D341Med (cell line): Measurements from ENCODE around the gene PRR12.

Source experiments
- DNase-seq: peaks from one replicate; pipeline ENCODE4 v3.0.0; 2012; ENCODE audit warnings: low spot score

PRR12 gene

GRCh38 chr19:49590971-49591730 lies at the start of gene PRR12:
PRR12 (plus strand) TSS chr19:49591182; CDS start chr19:49591655, 473 bp downstream.
- peak; percentile 87 for DNase-seq

DNA sequence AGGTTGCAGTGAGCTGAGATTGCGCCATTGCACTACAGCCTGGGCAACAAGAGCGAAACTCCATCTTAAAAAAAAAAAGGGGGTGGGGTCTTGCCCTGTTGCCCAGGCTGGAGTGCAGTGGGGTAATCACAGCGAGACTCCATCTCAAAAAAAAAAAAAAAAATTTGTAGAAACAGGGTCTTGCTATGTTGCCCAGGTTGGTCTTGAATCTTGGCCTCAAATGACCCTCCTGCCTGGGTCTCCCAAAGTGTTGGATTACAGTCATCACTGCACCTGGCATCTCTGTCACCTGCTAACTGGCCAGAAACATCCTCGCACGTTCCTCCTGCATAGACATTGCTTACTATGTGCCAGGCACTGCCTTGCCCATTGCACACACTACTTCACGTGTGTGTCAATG lies 49.1 kb upstream of the PRR12 start:
- no peak for DNase-seq

- DNase-seq = peak; percentile 22
Observed at GRCh38 chr19:49542446-49542845, 48.5 kb upstream of the PRR12 start.

DNA sequence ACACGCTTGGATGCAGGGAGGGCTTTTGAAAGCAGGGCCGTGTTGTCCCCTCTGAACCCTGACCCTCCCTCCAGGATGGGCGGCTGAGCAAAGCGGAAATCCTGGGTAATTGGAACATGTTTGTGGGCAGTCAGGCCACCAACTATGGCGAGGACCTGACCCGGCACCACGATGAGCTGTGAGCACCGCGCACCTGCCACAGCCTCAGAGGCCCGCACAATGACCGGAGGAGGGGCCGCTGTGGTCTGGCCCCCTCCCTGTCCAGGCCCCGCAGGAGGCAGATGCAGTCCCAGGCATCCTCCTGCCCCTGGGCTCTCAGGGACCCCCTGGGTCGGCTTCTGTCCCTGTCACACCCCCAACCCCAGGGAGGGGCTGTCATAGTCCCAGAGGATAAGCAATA lies 48.0 kb upstream of the PRR12 start:
- peak; percentile 24 for DNase-seq

GRCh38 chr19:49544154-49544553 lies 46.8 kb upstream of the PRR12 start:
- DNase-seq = peak; percentile 17

DNA sequence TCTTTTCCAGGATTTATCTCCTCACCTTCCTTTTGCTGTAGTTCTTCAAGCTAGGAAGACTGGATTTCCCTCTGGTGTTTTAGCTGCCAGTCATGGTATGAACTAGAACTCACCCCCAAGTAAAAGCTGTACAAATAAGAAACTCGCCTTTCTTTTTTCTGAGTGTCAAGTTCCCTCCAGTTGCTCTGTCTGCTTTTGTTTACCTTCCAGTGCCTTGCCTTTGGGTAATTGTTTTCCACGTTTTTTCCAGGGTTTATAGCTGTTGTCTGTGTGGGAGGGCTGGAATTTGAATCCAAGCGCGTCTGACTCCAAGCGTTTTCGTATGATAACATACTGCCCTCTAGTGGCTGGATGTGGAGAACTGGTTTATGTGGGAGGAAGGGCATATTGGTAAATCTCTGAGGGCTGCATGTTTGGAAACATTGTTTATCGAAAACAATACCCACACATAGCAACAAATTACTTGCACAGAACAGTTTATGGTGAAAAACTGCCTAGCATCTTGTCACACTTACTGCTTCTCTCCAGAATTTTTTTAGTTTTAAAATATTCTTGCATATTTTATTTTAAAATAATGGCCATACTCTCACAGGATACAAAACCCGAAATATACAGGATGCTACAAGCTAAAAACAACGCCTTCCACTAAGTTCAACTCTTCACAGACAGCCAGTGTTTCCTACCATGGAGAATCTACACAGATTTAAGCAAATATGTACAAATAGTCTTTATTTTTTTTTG lies 44.0 kb upstream of the PRR12 start:
- DNase-seq = peak; percentile 80

GRCh38 chr19:49549045-49549444 lies 41.9 kb upstream of the PRR12 start:
- DNase-seq = no peak

GRCh38 chr19:49551531-49551930 lies 39.5 kb upstream of the PRR12 start:
- no peak for DNase-seq

- DNase-seq = no peak
Observed at GRCh38 chr19:49552749-49553148, 38.2 kb upstream of the PRR12 start.

DNA sequence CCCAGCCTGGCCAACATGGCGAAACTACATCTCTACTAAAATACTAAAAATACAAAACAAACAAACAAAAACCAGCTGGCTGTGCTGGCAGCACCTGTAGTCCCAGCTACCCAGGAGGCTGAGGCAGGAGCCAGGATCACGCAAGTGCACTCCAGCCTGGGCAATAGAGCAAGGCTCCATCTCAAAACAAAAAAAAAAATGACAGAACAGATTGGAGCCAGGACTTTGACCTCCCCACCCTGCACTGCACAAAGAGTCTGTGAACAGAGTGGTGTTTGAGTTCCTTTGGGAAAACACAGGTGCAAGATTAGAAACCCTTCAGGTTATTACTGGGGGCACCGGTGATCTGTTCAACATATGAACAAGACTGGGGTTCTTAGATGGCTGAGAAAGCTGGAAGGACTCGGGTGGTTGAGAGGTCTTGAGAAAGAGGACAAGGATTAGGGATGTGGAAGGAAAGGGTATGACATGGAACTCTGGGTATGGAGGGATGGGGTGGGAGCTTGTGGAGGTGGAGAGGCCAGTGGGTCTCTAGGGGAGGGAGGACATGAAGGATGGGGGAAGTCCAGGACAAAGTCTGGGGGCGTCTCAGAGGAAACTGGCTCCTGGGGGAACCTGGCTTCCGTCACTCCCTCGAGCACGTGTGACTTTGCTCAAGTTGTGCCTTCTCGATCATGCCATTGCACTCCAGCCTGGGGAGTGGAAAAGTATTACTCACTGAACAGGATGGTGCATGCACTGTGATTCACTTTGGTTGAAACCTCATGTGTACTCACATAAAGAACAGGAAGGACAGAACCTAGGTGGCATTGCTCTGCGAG lies 37.3 kb upstream of the PRR12 start:
- peak; percentile 8 for DNase-seq

- peak; percentile 10 for DNase-seq
Observed at GRCh38 chr19:49554701-49555181, 36.2 kb upstream of the PRR12 start.

GRCh38 chr19:49555600-49556411 lies 35.2 kb upstream of the PRR12 start:
- peak; percentile 78 for DNase-seq

- DNase-seq = peak; percentile 36
Observed at GRCh38 chr19:49556412-49557398, 34.3 kb upstream of the PRR12 start.

DNA sequence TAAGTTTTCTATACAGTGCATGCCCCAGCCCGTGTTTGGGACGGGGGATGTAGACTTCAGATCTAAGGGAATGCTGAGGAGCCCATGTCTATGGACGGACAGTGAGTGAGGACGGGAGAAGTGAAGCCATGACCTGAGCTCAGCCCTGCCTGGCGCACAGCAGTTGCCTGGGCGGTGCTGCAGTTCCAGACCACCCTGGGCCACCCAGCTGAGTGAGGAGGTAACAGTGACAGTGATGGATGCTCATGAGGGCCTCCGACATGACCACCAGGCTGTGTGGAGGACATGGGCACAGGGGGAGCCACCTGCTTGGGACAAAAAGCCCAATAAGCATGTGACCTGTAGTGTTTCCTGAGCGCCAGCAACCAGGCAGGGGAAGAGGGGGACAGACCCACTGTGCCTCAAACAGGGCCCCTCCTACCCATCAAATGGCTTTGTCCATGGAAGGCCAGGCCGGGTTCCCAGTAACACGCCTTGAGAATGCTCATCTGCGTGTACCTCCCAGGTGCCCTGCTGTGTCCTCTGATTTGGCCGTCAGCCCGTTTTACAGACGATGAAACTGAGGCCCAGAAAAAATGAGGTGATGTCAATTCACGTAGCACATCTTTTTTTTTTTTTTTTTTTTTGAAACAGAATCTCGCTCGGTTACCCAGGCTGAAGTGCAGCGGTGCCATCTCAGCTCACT lies 33.2 kb upstream of the PRR12 start:
- peak; percentile 21 for DNase-seq

DNA sequence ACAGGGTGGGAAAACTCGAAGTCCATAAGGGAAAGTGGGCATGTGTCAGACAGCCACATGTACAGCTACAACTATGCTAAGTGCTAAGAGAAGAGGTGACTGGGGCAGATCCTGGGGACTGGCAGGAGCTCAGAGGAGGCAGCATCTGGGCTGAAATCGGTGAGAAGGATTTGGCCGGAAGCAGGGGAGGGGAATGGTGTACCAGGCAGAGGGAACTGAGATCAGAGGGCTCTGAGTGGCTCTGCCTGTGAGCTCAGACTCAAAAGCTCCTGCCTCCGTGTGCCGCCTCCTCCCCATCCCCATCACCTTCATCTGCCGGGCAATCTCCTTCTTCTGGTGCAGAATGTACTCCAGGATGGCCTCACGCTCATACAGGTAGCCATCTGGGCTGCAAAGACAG lies 32.4 kb upstream of the PRR12 start:
- peak; percentile 13 for DNase-seq

DNA sequence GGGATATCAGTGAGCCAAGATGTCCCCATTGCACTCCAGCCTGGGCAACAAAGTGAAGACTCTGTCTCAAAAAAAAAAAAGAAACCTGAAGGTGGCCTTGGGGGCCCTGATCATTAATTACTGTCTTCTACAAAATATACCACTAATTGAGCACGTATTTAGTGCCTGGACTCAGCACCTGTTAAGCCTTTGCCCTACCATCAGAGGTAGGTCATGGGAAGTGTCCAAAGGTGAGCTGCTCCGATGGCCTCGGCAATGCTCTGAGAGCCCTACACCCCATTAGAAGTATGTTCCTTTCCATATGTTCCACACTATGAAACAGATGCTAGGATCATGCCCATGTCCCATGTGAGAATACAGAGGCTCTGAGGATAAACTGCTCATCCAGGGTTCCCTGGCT lies 31.5 kb upstream of the PRR12 start:
- no peak for DNase-seq

DNA sequence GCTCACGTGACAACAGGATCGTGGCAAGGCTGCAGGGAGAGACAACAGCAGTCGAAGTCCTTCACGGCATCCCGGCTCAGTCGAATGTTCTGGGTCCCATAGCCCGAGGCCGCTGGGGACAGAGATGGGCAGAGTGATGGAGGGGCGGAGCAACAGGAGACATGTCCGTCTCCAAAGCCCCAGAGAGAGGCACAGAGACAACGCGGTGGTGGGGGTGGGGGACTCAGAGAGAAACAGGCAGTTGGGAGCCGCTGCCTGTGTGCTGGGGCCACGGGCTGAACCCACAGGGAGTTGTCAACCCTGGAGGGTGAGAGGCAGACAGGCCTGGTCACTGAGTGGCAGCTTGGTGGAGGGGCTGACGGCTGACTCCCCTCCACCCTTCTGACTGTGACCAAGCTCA lies 31.1 kb upstream of the PRR12 start:
- peak; percentile 21 for DNase-seq

DNA sequence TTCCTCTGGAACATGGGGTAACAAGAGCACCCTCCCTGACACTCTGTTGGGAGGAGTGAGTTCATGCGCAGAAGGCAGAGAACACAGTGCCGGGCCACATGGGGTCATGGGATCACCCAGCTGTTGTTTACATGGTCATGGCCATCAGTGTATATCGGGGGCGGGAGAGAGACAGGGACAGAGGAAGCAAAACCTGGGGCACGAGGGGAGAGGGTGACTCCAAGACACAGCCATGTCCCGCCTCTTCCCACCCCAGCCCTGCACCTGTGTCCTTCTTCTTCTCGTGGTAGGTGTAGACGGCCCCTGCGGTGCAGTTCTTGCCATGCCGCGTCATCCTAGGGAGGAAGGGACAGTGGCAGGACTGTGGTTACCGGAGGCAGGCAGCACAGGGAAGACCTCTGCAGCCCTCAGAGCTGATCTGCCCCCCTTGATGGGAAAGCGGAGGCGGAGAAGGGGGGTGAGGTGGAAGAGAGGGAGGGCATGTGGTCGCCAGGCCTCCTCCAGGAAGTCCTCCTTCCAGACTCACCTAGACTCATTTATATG lies 30.6 kb upstream of the PRR12 start:
- DNase-seq = peak; percentile 17

DNA sequence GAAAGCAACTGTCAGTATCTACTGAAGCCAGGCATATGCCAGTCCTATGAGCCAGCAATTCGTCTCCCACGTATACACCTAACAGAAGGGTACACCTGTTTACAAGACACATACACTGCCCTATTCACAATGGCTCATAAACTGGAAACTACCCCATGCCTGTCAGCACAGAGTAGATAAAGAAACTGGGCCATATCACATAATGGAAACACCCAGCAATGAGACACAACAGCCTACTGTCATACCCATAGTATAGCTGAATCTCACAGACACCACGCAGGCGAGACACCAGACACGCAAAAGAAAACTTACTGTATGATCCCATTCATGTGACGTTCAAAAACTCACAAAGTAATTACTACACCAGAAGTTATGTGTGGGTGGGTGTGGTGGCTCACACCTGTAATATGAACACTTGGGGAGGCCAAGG lies 26.4 kb upstream of the PRR12 start:
- DNase-seq = no peak
